ENCODE data around the gene METTL26.
"Not testable (repeated sequence)": the region's sequence is repeated elsewhere in the genome, so short reads cannot be mapped to it uniquely, and the experiment has no call there.

The METTL26 gene

GRCh38 chr16:625117-625976 lies 10.8 kb downstream of the METTL26 start:
- no peak for DNase-seq (ENCODE audit: low read depth in 2 of 2)

DNA sequence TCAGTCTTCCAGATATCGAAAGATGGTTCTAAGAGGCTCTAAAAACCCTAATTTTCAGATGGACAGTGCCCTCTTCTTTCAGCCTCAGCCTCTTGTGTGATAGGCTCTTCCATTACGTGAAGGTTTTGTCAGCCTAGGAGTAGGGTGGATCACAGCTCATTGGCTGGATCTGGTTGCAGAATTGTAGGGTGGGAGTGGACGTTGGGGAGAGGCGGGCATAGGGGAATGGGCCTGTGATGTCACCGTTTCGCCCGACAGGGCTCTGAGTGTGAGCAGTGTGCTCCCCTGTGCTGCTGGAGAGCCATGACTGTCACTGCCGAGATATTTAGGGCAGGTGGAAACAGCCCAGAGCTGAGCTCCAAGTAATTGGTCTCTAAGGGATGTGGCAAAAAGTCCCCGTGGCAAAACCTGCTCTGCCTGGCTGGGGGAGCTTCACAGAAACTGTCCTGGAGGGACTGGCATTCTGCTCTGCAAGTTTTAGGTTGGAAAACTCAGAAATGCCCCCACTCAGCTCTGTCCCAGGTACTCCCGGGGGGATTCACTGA lies 11.5 kb downstream of the METTL26 start:
- DNase-seq (ENCODE audit: low read depth in 2 of 2), result no peak

DNA sequence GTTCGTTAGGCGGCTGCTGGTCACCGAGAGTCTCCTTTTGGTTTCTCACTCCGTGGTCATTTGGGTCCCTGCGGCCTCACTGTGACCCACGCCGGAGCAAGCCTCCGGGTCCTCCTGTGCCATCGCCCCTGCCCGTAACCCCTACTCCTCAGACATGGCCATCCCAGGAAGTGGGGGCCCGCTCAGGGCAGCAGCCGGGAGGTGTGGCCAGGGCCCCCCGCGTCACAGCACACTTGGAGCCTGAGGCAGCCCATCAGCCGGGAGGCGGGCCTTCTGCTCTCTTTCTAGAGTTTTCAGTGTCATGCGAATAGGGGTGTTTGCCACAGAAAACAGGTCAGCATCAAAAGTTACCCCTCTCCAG lies 13.2 kb downstream of the METTL26 start:
- DNase-seq (ENCODE audit: low read depth in 2 of 2), result no peak

DNA sequence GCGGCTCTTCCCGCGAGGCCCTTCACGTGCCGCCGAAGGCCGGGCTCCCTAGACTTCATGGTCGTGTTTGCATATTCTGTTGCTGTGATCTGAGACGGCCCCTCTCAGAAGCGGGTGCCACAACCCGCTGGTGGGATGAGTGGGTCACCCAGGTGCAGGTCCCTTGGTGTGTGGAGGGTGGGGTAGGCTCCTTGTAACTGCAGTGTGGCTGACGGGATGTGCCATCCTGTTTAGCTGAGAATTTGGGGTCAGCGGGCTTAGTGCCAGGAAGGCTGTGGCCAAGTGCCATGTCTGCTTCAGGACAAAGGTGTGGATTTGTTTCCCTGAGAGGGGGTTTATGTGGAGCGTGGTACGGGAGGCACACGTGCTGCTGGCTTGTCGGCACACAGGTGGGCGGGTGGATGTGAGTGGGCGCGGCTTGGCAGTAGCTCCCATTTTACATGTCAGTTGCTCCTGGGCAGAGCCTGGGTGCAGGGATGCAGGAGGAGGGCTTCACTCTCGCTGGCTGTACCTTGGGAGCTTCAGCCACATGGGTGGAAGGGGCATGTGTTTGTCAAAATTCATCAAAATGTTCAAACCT lies 14.5 kb downstream of the METTL26 start:
- DNase-seq (ENCODE audit: low read depth in 2 of 2), result no peak

- DNase-seq (ENCODE audit: low read depth in 2 of 2), result no peak
These were observed 15.2 kb downstream of the METTL26 start for GRCh38 chr16:620700-621525.

DNA sequence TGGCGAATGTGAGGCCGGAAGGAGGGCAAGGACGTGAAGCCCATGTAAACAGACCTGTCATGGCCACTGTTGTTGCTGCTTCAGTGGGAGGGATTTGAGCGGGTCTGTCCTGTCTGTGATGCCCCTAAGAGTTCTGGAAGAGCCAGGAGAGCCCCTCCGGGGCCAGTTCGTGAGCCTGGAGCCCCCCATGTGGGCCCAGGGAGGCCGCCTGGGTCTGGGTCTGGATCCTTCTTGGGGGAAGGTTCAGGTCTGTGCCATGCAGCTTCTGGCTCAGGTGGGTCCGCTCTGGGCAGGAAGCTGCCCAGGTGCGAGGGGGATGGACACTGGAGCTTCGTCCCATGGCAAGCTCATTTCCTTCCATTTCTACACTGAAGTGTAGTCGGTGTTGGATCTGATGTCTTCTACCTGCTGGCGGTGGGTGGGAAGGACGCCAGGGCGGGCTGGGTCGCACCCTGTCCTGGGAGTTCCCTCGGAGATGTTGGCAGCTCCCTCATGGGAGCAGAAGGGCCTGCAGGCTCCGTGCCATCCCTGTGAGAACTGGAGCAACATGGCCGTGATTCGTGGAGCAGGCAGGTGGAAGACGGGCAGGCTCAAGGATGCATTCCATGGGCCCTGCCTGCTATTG lies 16.5 kb downstream of the METTL26 start:
- no peak for DNase-seq (ENCODE audit: low read depth in 2 of 2)

DNA sequence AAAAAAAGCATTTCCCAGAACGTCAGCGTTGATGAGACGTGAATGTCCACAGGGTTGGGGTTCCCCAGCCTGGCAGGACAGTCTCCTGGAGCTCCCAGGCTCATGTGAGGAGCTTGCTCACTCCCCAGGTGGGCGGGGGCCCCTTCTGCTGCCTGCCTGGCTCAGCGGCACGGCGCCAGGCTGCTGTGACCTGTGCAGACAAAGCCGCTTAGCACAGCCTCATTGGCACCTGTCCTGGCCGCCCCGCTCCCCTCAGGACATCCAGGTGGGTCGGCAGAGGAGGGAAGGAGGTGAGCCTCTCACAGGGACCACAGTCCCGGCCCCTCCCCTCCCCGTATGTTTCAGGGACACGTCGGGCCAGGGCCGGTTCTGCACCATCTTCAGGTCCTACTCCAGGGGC lies 18.2 kb downstream of the METTL26 start:
- no peak for DNase-seq (ENCODE audit: low read depth in 2 of 2)

GRCh38 chr16:616733-617586 lies 19.1 kb downstream of the METTL26 start:
- no peak for DNase-seq (ENCODE audit: low read depth in 2 of 2)

DNA sequence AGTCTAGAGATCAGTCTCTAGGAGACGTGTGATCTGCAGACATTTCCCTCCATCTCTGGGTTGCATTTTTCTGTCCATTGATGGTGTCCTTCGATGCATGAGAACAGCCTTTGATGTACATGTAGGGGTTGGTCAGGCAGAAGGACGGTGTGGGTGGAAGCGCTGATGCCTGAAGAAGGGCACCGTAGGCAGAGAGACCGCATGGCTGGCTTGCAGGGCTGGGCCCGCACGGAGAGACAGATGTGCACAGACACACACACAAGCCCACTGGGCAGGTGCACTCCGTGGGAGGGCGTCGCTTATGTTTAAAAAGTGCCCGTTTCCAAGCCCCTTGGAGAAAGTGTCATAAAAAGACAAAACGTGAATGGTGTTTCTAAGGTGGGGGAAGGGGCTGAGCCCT lies 21.0 kb downstream of the METTL26 start:
- no peak for DNase-seq (ENCODE audit: low read depth in 2 of 2)

DNA sequence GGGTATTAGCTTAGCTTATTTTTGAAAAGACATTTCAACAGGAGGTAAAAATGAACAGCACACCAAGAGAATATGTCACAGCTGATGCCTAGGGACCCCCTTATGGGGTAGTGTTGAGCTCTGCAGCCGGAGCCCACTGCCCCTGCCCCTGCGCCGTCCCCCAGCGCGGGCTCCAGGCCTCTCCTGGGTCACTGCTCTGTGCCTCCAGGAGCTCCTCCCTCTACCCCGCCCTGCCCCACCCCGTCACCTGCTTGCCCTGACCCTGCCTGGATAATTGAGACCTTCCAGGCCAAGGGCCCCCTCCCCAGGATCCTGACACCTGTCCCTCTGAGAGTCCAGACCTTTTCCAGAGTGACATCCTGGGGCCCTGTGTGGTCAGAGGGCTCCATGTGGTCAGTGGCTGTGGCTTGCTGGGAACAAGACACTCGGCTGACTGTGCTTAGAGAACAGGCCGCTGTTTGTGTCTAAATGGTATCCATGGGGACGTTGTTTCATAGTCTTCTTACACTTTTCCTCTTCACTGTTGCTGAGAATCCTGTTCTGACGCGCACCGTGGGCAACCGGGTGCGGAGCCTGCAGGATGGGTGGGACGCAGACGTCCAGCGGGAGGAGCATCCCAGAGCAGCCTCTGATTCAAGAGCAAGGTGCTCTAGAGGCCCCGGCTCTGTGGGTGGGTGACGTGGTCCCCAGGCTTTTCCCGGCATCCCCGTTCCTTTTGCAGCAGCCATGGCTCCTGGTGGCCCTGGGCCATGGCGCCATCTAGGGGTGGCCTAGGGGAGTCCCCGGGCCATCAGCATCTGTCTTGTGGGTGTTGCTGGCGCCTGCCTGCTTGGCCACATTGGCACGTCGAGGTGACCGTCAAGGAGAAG lies 25.4 kb downstream of the METTL26 start:
- DNase-seq (ENCODE audit: low read depth in 2 of 2), result peak in 1 of 2 donors; percentile 36

GRCh38 chr16:609984-610383 lies 26.1 kb downstream of the METTL26 start:
- no peak for DNase-seq (ENCODE audit: low read depth in 2 of 2)

DNA sequence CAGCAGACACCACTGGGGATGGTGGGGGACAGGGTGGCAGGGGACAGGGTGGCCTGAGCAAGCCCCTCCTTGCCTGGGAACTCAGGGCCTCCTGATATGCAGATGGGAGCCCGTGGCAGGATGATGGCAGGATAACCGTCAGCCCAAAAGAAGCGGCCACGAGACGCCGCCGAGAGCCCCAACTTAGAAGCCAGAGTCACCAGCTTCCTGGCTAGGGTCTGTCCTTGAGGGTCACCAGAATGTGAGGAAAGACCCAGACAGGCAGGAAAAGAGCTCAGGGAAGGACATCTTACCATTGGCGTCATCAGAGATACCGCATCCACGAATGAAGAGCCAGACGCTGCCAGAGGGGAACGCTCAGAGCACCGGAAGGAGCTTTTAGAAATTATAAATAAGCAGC lies 26.8 kb downstream of the METTL26 start:
- no peak for DNase-seq (ENCODE audit: low read depth in 2 of 2)

GRCh38 chr16:608019-608418 lies 28.1 kb downstream of the METTL26 start:
- no peak for DNase-seq (ENCODE audit: low read depth in 2 of 2)

DNA sequence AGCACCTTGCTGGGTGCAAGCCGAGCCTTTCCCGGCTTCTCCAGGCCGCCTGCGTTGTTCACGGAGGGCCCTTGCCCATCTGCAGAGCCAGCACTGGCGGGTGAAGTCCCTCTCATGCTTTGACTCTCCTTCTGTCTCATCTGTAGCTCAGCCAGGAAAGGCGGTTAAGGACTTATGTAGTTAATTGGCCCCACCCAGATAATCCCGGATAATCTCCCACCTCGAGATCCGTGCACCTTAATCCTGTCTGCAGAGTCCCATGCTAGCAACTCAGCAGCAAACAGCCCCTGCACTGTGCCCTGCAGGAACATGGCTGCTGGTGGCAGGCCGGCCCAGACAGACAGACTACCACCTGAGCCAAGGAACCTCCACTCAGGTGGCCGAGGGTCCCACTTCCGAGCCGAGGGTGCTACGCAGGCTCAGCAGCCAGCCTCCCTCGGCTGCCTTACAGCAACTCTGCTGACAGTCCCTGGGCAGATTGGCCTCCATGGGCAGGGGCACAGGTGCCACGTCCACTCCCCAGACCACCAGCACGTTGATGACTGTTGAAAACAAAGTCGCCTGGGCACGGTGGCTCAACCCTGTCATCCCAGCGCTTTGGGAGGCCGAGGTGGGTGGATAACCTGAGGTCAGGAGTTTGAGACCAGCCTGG lies 29.3 kb downstream of the METTL26 start:
- no peak for DNase-seq (ENCODE audit: low read depth in 2 of 2)

DNA sequence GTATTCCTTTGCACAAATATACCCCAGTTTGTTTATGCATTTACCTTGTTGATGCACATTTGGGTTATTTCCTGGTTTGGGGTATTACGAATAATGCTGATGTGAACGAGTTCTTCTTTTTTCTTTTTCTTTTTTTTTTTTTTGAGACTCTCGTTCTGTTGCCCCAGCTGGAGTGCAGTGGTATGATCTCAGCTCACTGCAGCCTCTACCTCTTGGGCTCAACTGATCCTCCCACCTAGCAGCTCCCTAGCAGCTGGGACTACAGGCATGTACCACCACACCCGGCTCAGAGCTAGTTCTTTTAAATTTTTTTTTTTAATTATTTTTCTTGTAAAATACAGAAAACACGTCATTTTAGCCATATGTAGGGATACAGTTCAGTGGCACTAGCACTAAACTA lies 32.2 kb downstream of the METTL26 start:
- no peak for DNase-seq (ENCODE audit: low read depth in 2 of 2)

DNA sequence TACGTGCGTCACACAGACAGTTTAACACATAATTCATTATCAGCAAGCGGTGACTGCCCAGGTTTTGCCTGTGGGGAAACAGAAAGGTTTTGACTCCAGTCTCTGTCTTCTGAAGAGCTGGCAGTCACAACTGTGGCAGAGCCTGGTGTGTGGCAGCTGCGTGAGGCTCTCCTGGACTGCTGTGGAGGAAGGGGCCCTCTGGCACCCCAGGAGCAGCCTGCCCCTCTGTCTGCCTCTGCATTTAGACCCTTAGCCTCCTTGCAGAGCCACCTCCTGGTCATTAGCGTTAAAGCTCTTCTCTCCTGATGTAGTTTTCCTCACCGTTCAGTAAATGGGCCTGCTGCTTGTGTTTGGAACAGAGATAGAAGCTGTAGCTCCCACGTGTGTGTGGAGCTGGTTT lies 35.3 kb downstream of the METTL26 start:
- no peak for DNase-seq (ENCODE audit: low read depth in 2 of 2)

DNA sequence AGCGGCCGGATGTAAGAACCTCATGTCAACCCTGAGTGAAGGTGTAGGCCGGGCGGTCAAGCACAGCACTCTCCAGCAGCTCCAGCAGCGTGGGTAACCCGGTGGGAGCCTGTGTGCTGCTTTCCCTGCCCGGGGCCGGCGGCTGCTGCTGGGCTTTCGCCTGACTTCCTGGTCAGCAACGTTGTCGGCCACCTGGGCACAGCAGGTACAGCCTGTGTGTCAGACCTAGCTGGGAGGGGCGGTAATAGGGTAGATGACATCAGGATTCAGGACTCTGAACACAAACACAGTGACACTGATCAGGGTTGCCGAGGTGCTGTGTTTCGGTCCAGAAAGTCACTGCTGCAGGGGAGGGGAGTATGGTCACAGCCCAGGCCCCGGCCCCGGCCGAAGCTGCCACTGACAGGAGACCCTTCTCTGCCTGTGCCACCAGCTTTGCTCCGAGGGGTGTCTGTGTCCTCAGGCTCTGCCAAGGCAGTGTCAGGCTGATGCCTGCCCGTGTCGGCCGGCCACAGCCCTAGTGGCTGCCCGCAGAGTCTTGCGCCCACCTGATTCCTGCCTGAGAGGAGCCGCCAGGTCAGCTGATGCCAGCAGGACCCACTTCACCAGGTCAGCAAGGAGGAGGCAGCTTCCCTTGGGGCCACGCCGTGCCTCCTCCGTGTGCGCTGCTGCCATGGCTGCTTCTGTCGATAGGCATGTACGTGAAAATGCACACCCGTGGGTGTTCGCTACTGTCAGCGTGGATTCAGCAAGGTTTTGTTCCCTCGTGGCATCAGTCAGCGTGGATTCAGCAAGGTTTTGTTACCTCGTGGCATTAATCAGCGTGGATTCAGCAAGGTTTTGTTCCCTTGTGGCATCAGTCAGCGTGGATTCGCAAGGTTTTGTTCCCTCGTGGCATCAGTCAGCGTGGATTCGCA lies 37.0 kb downstream of the METTL26 start:
- no peak for DNase-seq (ENCODE audit: low read depth in 2 of 2)

DNA sequence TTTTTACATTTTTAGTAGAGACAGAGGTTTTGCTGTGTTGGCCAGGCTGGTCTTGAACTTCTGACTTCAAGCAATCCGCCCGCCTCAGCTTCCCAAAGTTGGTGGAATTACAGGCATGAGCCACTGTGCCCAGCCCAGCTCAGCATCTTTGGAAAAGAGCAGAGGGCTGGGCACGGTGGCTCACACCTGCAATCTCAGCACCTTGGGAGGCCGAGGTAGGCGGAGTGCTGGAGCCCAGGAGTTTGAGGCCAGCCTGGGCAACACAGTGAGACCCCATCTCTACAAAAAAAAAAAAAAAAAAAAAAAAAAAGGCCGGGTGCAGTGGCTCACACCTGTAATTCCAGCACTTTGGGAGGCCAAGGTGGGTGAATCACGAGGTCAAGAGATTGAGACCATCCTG lies 38.5 kb downstream of the METTL26 start:
- not testable (repeated sequence) for DNase-seq (ENCODE audit: low read depth in 2 of 2)

DNA sequence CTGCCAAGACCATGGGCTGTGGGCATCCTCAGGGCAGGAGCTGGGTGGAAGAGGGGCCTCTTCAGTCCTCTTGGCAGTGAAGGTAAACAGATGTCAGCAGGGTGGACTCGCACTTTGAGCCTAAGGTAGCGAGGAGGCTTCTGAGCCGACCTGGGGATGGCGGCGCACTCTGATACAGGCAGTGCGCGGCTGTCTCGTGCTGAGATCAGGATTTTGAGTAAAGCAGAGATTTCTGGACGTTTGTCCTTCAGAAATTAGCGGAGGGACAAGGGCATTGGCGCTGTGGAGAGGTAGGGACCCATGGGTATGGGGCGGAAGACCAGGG lies 39.4 kb downstream of the METTL26 start:
- no peak for DNase-seq (ENCODE audit: low read depth in 2 of 2)

Measured in stimulated activated CD4-positive, alpha-beta T cell treated with anti-CD3 and anti-CD28 coated beads, Interleukin-1b, Interleukin-23, amount 100 ng/mL, for 1 hour (primary cell).